Measurements from ENCODE around the gene PIP5K1A.

Gene PIP5K1A

GRCh38 chr1:151286619-151287340, 88.4 kb downstream of the PIP5K1A start:
- POLR2A ChIA-PET (ENCODE audit: low non-redundant PET), result no interaction called here

GRCh38 chr1:151287341-151287699, 89.0 kb downstream of the PIP5K1A start:
- no peak for TF ChIP-seq CTCF (conservative IDR thresholded peaks at IDR 0.05; ENCODE audit: low read depth)
- DNase-seq (ENCODE audit: low spot score), result no peak
- CTCF ChIA-PET, result interaction anchor here (0.5 kb wide), 1 partner anchor 17 kb away, joined by 3 read pairs; no protein-coding TSS in a partner anchor
- POLR2A ChIA-PET (ENCODE audit: low non-redundant PET), result no interaction called here
- H3K27ac ChIP-seq, result no peak overlapping the region

More at GRCh38 chr1:151286619-151287340, 88.4 kb downstream of the PIP5K1A start:
- CTCF ChIA-PET, result interaction anchor here (0.5 kb wide), 1 partner anchor 18 kb away, joined by 3 read pairs; no protein-coding TSS in a partner anchor
- TF ChIP-seq CTCF (conservative IDR thresholded peaks at IDR 0.05; ENCODE audit: low read depth), result no peak
- peak overlapping the region; percentile 27 for H3K27ac ChIP-seq
- no peak for DNase-seq (ENCODE audit: low spot score)

GRCh38 chr1:151287767-151288500, 89.6 kb downstream of the PIP5K1A start:
- ChIA-PET POLR2A (ENCODE audit: low non-redundant PET) (no interaction called here), CTCF (no interaction called here)
- no peak for TF ChIP-seq CTCF (conservative IDR thresholded peaks at IDR 0.05; ENCODE audit: low read depth)
- peak overlapping the region; percentile 49 for H3K27ac ChIP-seq
- DNase-seq (ENCODE audit: low spot score), result no peak

GRCh38 chr1:151288502-151288901, 90.2 kb downstream of the PIP5K1A start:
- DNase-seq (ENCODE audit: low spot score), result no peak
- CTCF ChIA-PET, result no interaction called here
- TF ChIP-seq CTCF (conservative IDR thresholded peaks at IDR 0.05; ENCODE audit: low read depth), result no peak
- POLR2A ChIA-PET (ENCODE audit: low non-redundant PET), result no interaction called here
- peak overlapping the region; percentile 49 for H3K27ac ChIP-seq

- no peak for DNase-seq (ENCODE audit: low spot score)
- peak overlapping the region; percentile 49 for H3K27ac ChIP-seq
- CTCF ChIA-PET, result no interaction called here
- POLR2A ChIA-PET (ENCODE audit: low non-redundant PET), result no interaction called here
- TF ChIP-seq CTCF (conservative IDR thresholded peaks at IDR 0.05; ENCODE audit: low read depth), result no peak
Measured at GRCh38 chr1:151289080-151289935, 91.0 kb downstream of the PIP5K1A start.

All from RWPE1 (cell line).